ENCODE results near the gene ZNF181.
"Not testable (repeated sequence)": the region's sequence is repeated elsewhere in the genome, so short reads cannot be mapped to it uniquely, and the experiment has no call there.

ZNF181 gene

GRCh38 chr19:34733746-34734536 lies at the start of gene ZNF181:
ZNF181 (plus strand) TSS chr19:34734243; CDS start chr19:34735038, 795 bp downstream.
- in situ Hi-C loops (cut with MboI; ENCODE audit: low sequenced_read_pairs), result no loop called here

GRCh38 chr19:34685266-34685665 lies 48.8 kb upstream of the ZNF181 start:
- in situ Hi-C loops (cut with MboI; ENCODE audit: low sequenced_read_pairs), result not testable (repeated sequence)

- in situ Hi-C loops (cut with MboI; ENCODE audit: low sequenced_read_pairs), result no loop called here
These were observed 47.6 kb upstream of the ZNF181 start for GRCh38 chr19:34686455-34686854.

- in situ Hi-C loops (cut with MboI; ENCODE audit: low sequenced_read_pairs), result no loop called here
These were observed 46.7 kb upstream of the ZNF181 start for GRCh38 chr19:34687348-34687747.

GRCh38 chr19:34688592-34688991 lies 45.5 kb upstream of the ZNF181 start:
- in situ Hi-C loops (cut with MboI; ENCODE audit: low sequenced_read_pairs), result no loop called here

DNA sequence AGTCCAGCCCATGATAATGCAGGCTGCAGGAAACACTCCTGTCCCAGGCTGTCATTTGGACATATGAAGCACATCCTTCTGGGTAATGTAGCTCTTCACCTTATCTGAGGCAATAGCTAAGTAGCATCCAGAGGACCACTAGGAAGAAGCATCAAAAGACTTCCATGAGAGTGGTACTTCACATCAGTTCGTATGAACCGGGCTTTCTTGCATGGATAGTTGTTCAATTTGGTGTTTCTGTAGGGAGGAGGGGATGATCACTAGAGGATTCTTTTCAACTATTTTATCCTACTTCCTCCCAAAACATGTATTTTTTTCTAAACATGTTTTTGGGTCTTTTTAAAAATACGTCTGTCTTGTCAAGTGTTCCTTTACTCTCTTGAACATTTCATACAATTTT lies 43.7 kb upstream of the ZNF181 start:
- in situ Hi-C loops (cut with MboI; ENCODE audit: low sequenced_read_pairs), result no loop called here

- in situ Hi-C loops (cut with MboI; ENCODE audit: low sequenced_read_pairs), result no loop called here
These were observed 41.5 kb upstream of the ZNF181 start for GRCh38 chr19:34692549-34692948.

DNA sequence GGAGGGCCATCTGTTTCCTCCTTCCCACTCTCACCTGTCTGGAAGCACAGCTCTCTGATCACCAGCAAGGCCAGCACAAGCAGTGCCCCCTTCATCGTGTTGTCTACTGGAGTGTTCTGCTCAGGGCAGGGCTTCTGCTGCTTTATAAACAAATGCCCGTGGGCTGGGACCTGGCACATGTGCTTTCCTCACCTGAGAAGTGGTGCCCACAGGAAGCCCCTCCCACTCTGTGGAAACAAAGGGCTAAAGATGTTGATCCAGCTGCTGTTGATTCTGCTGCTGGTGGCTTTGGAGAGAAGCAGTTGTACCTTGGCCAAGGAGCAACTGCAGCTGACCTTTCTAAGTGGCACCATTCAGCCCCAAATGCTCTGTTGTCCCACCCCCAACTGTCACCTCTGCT lies 26.4 kb upstream of the ZNF181 start:
- in situ Hi-C loops (cut with MboI; ENCODE audit: low sequenced_read_pairs), result no loop called here

- in situ Hi-C loops (cut with MboI; ENCODE audit: low sequenced_read_pairs), result no loop called here
These were observed 22.2 kb upstream of the ZNF181 start for GRCh38 chr19:34711890-34712289.

- in situ Hi-C loops (cut with MboI; ENCODE audit: low sequenced_read_pairs), result no loop called here
These were observed 21.4 kb upstream of the ZNF181 start for GRCh38 chr19:34712395-34713261.

GRCh38 chr19:34713262-34713637 lies 20.8 kb upstream of the ZNF181 start:
- in situ Hi-C loops (cut with MboI; ENCODE audit: low sequenced_read_pairs), result no loop called here

DNA sequence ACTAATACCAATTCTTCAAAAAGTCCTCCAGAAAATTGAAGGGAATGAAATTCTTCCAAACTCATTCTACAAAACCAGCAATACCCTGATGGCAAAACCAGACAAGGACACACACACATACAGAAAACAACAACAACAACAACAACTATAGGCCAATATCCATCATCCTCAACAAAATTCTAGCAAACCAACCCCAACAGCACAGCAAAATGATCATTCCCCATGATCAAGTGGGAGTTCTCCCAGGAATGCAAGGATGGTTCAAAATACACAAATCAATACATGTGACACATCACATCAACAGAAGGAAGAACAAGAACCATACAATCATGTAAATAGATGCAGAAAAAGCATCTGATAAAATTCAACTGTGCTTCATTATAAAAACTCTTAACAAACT lies 18.7 kb upstream of the ZNF181 start:
- in situ Hi-C loops (cut with MboI; ENCODE audit: low sequenced_read_pairs), result no loop called here

DNA sequence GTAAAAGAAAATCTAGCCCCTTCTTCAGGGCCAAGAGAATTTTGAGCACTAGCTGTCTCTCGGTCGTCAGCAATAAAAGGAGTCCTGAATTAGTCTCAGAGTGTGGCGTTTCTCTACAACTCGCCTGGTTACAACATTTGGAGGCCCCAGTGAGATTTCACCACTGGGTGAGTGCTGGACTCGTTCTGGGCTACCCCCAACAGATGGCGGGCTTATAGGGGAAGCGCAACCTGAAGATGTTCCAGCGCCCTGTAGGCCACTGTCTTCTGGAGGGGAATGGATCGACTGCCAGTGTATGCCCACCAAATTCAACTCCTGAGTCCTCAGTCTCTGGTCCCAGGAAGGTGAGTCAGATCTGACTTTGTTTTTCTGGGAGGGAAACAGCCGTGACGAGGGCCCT lies 11.7 kb upstream of the ZNF181 start:
- in situ Hi-C loops (cut with MboI; ENCODE audit: low sequenced_read_pairs), result no loop called here

- in situ Hi-C loops (cut with MboI; ENCODE audit: low sequenced_read_pairs), result no loop called here
These were observed 8.6 kb upstream of the ZNF181 start for GRCh38 chr19:34725400-34725799.

GRCh38 chr19:34731019-34731829 lies 2.8 kb upstream of the ZNF181 start:
- in situ Hi-C loops (cut with MboI; ENCODE audit: low sequenced_read_pairs), result no loop called here

- in situ Hi-C loops (cut with MboI; ENCODE audit: low sequenced_read_pairs), result no loop called here
These were observed 2.1 kb upstream of the ZNF181 start for GRCh38 chr19:34731964-34732363.

DNA sequence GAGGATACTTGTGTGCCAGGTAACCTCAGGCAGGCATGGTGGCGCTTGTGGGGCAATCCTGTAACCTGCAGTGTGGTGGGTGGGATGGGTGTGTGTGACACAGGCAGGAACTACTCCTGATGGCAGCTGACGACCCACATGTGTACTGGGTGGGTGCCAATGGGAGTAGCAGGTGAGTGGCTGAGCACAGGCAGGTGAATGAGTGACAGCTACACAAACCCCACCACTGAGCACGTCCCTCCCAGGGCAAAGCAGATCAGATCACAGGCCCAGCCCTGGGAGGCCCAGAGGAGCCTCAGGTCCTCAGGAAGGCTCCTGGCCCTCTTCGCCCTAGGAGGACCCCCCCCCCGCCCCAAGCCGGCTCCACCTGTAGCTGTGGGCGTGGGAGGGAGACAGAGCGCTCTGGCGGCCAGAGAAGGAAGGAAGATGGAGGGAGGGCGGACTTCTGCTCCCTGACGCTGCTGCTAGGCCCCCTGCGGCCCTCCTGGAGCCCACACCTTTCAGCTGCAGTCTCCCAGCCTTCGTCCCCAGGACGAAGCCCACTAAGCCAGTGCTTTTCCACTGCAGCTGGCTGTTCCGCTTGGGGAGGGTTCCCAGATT lies 1.3 kb upstream of the ZNF181 start:
- in situ Hi-C loops (cut with MboI; ENCODE audit: low sequenced_read_pairs), result no loop called here

DNA sequence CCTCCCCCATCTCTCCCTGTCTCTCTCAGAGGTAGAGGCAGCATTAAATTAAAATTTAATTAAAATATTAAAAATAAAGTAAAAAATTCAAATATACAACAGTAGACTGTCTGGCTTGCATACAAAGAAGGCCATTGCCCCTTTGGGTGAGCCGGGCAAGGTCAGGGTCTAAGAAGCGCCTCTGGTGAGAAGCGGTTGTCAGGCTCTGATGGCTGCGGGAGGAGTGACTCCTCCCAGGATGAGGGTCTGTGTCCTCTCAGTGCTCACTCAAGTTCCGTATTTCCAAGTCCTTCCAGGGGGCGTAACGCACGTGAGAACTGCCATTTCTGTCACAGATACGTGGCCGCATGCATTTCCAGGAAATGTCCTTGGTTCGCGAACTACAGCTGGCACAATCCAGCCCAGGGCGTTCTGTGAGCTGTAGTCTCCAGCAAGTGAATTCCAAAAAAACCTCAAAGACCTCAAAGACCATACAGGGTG lies 737 bp upstream of the ZNF181 start:
- in situ Hi-C loops (cut with MboI; ENCODE audit: low sequenced_read_pairs), result no loop called here

DNA sequence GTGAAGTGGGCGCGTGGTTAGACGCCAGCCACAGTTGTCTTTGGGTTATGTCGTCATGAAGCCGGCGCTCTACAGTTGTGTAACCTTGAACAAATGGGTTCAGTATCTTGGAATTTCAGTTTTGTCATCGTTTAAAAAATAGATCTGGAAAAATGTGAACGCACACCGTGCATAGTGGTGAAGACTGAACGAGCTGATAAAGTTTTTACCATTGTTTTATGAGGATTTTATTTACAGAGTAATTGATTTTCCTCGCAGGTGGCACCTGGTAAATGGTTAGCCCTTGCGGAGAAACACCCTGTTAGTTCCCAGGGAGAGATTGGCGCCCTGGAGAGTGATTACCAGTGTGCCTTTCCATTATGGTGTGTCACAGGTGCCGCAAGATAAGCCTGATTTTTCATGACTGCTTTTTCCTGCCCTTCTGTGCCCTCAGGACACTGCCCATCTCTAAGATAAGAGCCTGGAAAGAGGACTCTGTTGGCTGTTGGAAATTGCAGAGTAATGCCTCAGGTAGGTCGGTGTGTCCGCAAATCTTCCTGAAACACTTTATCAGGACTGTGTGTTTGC lies 577 bp downstream of the ZNF181 start:
- in situ Hi-C loops (cut with MboI; ENCODE audit: low sequenced_read_pairs), result no loop called here

DNA sequence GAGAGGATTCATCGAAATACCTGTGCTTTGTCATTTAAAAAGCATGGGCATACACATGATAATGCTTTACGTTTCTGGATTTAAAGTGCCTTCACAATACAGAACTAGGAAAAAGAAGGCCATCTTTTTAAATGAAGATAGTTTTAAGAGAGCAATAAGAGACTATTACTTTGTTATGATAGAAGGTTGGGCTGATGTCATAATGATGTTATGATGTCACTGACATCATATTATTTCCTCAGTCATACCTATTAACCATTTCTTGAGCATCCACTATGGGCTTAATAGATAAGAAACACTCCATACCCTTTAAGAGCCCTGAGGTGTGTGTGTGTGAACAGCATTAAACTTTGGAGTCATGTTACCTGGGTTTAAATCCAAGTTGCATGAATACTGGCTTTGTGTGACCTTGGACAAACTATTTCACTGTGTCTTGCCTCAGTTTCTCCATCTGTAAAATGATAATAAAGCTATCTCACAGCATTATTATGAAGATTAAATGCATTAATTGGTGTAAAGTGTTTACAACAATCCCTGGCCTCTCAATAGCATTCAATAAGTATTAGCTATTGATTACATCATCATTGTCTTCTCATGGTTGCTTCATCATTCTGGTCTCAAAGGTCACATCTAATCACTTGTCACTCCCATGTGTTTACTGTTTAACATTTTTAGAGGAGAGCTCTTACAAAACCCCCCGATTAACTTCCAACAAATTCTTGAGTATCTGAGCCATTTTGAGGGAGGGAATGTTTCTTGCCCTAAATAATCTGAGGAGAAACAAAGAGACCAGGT lies 11.1 kb downstream of the ZNF181 start:
- in situ Hi-C loops (cut with MboI; ENCODE audit: low sequenced_read_pairs), result no loop called here

Data from HL-60/S4 treated with phorbol 12-myristate 13-acetate at 8.2 ng/mL for 4 days and 3 days (cell line).